Fibroblast of pulmonary artery (primary cell): ENCODE results near the gene PSMD12.
A peak's percentile ranks its signal among the peaks of the same experiment; 100 is the strongest.

Experiments used
- DNase-seq: peaks from one replicate; pipeline ENCODE4 v3.0.0-alpha.2; 2010; ENCODE audit warnings: low read depth
- H3K4me3 ChIP-seq: replicated peaks from 2 replicates; pipeline ENCODE4 v1.5.1; 2011; ENCODE audit warnings: low read depth, mild to moderate bottlenecking, control low read depth, low read length, moderate library complexity
- TF ChIP-seq, protein P1 (sequence below): IDR thresholded peaks from 2 replicates; pipeline ENCODE4 v1.5.1; 2011; ENCODE audit warnings: mild to moderate bottlenecking, control low read depth, low read length, inconsistent platforms; ENCODE audit errors: missing control alignments

The PSMD12 gene

DNA sequence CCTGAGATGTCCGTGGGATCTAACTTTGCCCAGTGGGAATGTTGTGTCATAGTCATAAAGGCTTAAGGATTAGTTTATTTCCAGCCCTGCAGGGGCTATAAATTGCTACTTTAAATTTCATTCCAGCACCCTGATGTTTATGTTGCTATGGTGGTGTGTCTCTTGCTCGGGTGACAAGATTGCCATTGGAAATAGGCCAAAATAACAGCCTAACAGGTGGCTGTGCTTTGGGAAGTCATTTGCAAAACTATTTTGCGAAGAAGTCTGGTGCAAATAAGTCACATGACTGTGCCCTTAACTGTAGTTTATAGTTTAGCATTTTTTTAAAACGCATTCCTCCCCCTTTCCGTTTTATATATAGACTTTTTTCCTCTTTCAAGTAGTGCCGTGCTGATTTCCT is 33.8 kb upstream of the PSMD12 start:
- H3K4me3 ChIP-seq: no peak overlapping the region
- TF ChIP-seq, protein P1, sequence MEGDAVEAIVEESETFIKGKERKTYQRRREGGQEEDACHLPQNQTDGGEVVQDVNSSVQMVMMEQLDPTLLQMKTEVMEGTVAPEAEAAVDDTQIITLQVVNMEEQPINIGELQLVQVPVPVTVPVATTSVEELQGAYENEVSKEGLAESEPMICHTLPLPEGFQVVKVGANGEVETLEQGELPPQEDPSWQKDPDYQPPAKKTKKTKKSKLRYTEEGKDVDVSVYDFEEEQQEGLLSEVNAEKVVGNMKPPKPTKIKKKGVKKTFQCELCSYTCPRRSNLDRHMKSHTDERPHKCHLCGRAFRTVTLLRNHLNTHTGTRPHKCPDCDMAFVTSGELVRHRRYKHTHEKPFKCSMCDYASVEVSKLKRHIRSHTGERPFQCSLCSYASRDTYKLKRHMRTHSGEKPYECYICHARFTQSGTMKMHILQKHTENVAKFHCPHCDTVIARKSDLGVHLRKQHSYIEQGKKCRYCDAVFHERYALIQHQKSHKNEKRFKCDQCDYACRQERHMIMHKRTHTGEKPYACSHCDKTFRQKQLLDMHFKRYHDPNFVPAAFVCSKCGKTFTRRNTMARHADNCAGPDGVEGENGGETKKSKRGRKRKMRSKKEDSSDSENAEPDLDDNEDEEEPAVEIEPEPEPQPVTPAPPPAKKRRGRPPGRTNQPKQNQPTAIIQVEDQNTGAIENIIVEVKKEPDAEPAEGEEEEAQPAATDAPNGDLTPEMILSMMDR: no peak
- DNase-seq: no peak

DNA sequence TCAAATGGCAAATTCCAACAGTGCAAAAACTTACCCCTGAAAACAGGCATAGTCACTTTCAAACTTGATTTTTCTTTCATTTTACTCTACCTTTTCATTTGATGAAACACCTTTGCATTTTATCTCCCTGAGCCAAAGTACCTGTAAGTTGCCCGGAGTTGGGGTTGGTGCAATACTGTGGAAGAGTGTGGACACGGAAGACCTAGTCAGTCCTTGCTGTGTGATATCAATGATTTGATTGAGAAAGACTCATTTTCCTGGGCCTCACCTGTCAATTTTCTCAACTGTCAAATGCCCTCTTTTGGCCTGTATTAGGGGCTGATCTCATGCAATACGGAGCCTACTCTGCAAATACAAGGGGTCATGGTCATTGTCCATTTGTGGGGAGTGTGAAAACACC is 33.3 kb upstream of the PSMD12 start:
- DNase-seq: no peak
- no peak overlapping the region for H3K4me3 ChIP-seq
- TF ChIP-seq, protein P1: no peak

DNA sequence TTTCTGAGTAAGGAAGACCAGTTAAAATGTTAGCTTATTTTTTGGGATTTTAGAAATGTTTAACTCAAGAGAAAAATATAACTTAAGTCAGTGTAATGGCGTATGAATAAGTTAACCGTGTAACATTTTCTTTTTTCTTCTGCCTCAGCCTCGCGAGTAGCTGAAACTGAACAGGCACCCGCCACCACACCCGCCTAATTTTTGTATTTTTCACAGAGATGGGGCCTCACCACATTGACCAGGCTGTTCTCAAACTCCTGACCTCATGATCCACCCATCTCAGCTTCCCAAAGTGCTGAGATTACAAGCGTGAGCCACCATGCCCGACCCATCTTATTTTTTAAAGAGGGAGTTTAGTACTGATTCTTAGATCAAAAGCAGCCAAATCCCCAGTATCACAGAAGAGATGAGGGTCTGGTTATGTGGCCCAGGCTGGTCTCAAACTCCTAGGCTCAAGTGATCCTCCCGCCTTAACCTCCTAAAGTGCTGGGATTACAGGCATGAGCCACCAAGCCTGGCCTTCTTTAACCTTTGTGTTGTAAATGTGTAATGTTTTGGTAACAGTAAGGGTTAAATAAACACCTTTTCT is 27.5 kb upstream of the PSMD12 start:
- no peak for DNase-seq
- TF ChIP-seq, protein P1: no peak
- H3K4me3 ChIP-seq: no peak overlapping the region

DNA sequence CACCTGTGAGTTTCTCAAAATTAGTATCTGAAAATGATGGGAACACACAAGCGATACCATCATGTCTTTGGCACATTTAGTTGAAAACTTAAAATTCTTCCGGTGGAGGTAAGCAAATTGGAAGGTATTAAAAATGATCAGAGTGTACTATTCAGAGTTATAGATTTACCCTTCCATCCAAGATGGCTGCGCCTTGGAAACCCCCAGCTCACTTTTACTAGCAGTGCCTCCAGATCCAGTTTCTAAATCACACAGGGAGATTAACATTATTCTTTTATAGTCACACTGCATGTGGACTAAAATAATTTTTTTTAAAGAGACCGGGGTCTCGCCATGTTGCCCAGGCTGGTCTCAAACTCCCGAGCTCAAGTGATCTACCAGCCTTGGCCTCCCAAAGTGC is 25.7 kb upstream of the PSMD12 start:
- no peak overlapping the region for H3K4me3 ChIP-seq
- no peak for DNase-seq
- TF ChIP-seq, protein P1: no peak

DNA sequence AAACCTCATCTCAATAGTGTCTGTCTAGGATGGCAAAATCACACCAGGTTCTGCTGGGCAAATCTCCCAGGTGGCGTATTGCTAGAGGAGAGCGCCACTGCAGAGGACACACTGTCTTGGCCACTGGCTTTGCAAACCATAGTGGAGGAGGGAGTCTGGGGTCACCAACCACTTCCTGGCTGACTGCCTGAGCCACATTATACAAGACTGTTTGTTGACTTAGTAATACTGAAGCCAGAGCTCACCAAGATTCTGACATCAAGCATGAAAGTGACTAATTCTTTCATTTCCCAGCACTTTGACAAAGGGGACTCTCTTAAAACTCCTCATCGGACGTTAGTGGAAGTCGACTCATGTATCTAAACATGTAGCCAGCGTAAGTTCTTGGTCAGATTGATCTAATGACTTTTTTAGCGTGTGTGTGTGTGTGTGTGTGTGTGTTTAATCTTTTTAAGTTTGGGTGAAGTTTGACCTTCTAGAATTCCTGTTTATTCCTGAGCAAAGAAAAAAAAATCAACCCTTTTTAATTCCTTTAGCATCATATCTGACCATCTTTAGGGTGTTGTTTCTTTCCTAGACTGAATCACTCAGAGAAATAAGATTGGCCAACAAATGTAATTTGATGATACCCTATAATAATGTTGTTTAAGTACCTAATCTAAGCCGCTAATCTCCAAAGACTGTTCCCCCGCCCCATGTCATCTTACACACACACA is 24.4 kb upstream of the PSMD12 start:
- H3K4me3 ChIP-seq: peak overlapping the region; percentile 9
- TF ChIP-seq, protein P1: no peak
- DNase-seq: peak; percentile 94

DNA sequence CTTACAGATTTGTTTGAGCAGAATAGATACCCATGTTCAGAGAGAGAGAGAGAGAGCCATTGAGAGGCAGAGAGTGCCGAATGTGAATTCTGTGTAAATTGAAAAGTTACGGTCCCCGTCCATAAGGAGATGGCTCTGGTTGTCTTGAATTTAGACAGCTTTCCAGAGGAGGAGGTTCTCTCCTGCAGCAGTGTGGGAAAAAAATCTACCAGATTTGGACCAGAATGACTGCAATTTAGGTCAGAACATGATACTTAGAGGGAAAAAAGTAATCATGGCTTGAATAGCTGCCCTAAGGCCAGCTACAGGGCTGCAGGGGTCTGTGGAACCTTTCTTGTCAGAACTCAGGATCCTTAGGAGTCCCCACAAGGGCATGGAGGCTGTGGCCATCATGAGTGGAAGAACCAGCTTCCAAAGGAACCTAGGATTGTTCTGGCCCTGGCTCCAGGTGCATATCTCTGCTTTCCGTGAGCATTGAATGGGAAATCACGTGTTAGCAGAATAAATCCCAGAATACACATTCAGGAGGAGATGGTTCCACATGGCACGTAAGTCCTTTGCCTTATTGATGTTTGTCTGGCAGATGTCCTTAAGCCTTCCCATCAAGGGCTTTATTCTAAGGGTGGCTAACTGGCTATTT is 23.7 kb upstream of the PSMD12 start:
- no peak overlapping the region for H3K4me3 ChIP-seq
- TF ChIP-seq, protein P1: no peak

More for the DNA sequence above, 23.7 kb upstream of the PSMD12 start:
- DNase-seq: no peak
